ENCODE data around the gene TRMT10A.
A peak's percentile ranks its signal among the peaks of the same experiment; 100 is the strongest.

The TRMT10A gene

GRCh38 chr4:99563310-99564186, at the start of gene TRMT10A:
TRMT10A (minus strand) TSS chr4:99564039; CDS start chr4:99559338, 4,701 bp downstream.
- DNase-seq, result peak; percentile 89

GRCh38 chr4:99612704-99613103, 48.9 kb upstream of the TRMT10A start:
- DNase-seq, result no peak

- DNase-seq, result no peak
Observed at GRCh38 chr4:99612281-99612680, 48.4 kb upstream of the TRMT10A start.

- DNase-seq, result no peak
Observed at GRCh38 chr4:99610605-99611175, 46.9 kb upstream of the TRMT10A start.

GRCh38 chr4:99608417-99608816, 44.6 kb upstream of the TRMT10A start:
- no peak for DNase-seq

- no peak for DNase-seq
Observed at GRCh38 chr4:99606716-99607115, 42.9 kb upstream of the TRMT10A start.

- DNase-seq, result no peak
Observed at GRCh38 chr4:99594818-99595217, 31.0 kb upstream of the TRMT10A start.

- DNase-seq, result no peak
Observed at GRCh38 chr4:99593781-99594641, 30.2 kb upstream of the TRMT10A start.

GRCh38 chr4:99591757-99592156, 27.9 kb upstream of the TRMT10A start:
- DNase-seq, result no peak

- DNase-seq, result no peak
Observed at GRCh38 chr4:99587803-99588202, 24.0 kb upstream of the TRMT10A start.

GRCh38 chr4:99587309-99587708, 23.5 kb upstream of the TRMT10A start:
- no peak for DNase-seq

GRCh38 chr4:99586797-99587196, 23.0 kb upstream of the TRMT10A start:
- no peak for DNase-seq

GRCh38 chr4:99586322-99586721, 22.5 kb upstream of the TRMT10A start:
- no peak for DNase-seq

- DNase-seq, result no peak
Observed at GRCh38 chr4:99585516-99585915, 21.7 kb upstream of the TRMT10A start.

GRCh38 chr4:99578714-99579113, 14.9 kb upstream of the TRMT10A start:
- no peak for DNase-seq

- DNase-seq, result no peak
Observed at GRCh38 chr4:99574530-99575324, 10.9 kb upstream of the TRMT10A start, which contains the start of gene MTTP. MTTP (plus strand) TSS chr4:99574824; CDS start chr4:99574910, 86 bp downstream.

GRCh38 chr4:99573735-99574368, 10.0 kb upstream of the TRMT10A start:
- DNase-seq, result no peak

GRCh38 chr4:99572527-99573240, 8.8 kb upstream of the TRMT10A start:
- DNase-seq, result no peak

GRCh38 chr4:99571883-99572282, 8.0 kb upstream of the TRMT10A start:
- no peak for DNase-seq

GRCh38 chr4:99564921-99565320, 1.1 kb upstream of the TRMT10A start:
- no peak for DNase-seq

GRCh38 chr4:99552872-99553271, 11.0 kb downstream of the TRMT10A start:
- no peak for DNase-seq
